Endothelial cell of umbilical vein (primary cell): Measurements from ENCODE around the gene SPOUT1.

ENCODE experiments used
- EZH2 ChIP-seq: IDR thresholded peaks from 2 replicates; pipeline ENCODE4 v1.6.1; 2012; ENCODE audit warnings: borderline replicate concordance, low read depth, mild to moderate bottlenecking, moderate library complexity, low read length, inconsistent platforms; ENCODE audit not compliant: severe bottlenecking
- FOS ChIP-seq: IDR thresholded peaks from 2 replicates; pipeline ENCODE4 v1.6.1; 2011; ENCODE audit warnings: mild to moderate bottlenecking, low read length, moderate library complexity, borderline replicate concordance; ENCODE audit not compliant: insufficient read depth
- GATA2 ChIP-seq: IDR thresholded peaks from 2 replicates; pipeline ENCODE4 v1.7.0; 2011; ENCODE audit warnings: low read depth, mild to moderate bottlenecking, moderate library complexity, mixed read lengths, low read length; ENCODE audit not compliant: insufficient read length, insufficient read depth
- JUN ChIP-seq: IDR thresholded peaks from 2 replicates; pipeline ENCODE4 v1.6.1; 2011; ENCODE audit warnings: borderline replicate concordance, low read depth; ENCODE audit not compliant: insufficient read length, insufficient read depth
- MYC ChIP-seq: IDR thresholded peaks from one replicate; pipeline ENCODE4 v1.6.1; 2011; ENCODE audit warnings: mild to moderate bottlenecking, low read depth, low read length
- POLR2A ChIP-seq: IDR thresholded peaks from 2 replicates; pipeline ENCODE4 v1.6.1; 2012; ENCODE audit warnings: low read depth, mild to moderate bottlenecking, control low read depth, low read length
- POLR2AphosphoS5 ChIP-seq: IDR thresholded peaks from 2 replicates; pipeline ENCODE4 v1.6.1; 2012; ENCODE audit warnings: low read depth, mild to moderate bottlenecking, control low read depth, low read length, moderate library complexity; ENCODE audit not compliant: insufficient read depth
- TF ChIP-seq, protein P1 (sequence below), 2 donors: IDR thresholded peaks; 1 replicate in 1 of 2; 2 replicates in 1 of 2; pipeline ENCODE4 v1.5.1; 2011; ENCODE audit warnings: low read length in 2 of 2, mild to moderate bottlenecking in 2 of 2, moderate library complexity in 2 of 2, control low read depth in 1 of 2, inconsistent platforms in 1 of 2, low read depth in 1 of 2; ENCODE audit not compliant: insufficient read depth in 1 of 2; ENCODE audit errors: extremely low read depth in 1 of 2
- TF ChIP-seq, protein P2 (sequence below): IDR thresholded peaks from 2 replicates; pipeline ENCODE4 v1.6.1; 2011; ENCODE audit not compliant: insufficient read depth, insufficient read length

- TF ChIP-seq POLR2A (no peak), EZH2 (no peak), POLR2AphosphoS5 (no peak), GATA2 (no peak), MYC (no peak), JUN (no peak), FOS (no peak)
- TF ChIP-seq, protein P1, sequence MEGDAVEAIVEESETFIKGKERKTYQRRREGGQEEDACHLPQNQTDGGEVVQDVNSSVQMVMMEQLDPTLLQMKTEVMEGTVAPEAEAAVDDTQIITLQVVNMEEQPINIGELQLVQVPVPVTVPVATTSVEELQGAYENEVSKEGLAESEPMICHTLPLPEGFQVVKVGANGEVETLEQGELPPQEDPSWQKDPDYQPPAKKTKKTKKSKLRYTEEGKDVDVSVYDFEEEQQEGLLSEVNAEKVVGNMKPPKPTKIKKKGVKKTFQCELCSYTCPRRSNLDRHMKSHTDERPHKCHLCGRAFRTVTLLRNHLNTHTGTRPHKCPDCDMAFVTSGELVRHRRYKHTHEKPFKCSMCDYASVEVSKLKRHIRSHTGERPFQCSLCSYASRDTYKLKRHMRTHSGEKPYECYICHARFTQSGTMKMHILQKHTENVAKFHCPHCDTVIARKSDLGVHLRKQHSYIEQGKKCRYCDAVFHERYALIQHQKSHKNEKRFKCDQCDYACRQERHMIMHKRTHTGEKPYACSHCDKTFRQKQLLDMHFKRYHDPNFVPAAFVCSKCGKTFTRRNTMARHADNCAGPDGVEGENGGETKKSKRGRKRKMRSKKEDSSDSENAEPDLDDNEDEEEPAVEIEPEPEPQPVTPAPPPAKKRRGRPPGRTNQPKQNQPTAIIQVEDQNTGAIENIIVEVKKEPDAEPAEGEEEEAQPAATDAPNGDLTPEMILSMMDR (IDR thresholded peaks at IDR 0.05; ENCODE audit: extremely low read depth in 1 of 2, insufficient read depth in 1 of 2, low read depth in 1 of 2, low read length in 2 of 2): peak in 1 of 2 donors; percentile 10
- TF ChIP-seq, protein P2, sequence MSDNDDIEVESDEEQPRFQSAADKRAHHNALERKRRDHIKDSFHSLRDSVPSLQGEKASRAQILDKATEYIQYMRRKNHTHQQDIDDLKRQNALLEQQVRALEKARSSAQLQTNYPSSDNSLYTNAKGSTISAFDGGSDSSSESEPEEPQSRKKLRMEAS: no peak
These were observed 10.5 kb downstream of the SPOUT1 start for GRCh38 chr9:128818839-128819715.
